GM04504 (cell line): ENCODE results near the gene P2RX5.
A peak's percentile ranks its signal among the peaks of the same experiment; 100 is the strongest.

Experiments used
- DNase-seq: peaks from one replicate; pipeline ENCODE4 v3.0.0-alpha.2; 2012; ENCODE audit warnings: low read depth

Gene P2RX5

GRCh38 chr17:3656755-3657587 lies 39.0 kb downstream of the P2RX5 start:
- DNase-seq = no peak

- no peak for DNase-seq
Measured at GRCh38 chr17:3656353-3656752, 39.6 kb downstream of the P2RX5 start.

GRCh38 chr17:3655766-3656165 lies 40.2 kb downstream of the P2RX5 start:
- DNase-seq = no peak

- no peak for DNase-seq
Measured at GRCh38 chr17:3647769-3648555, 48.0 kb downstream of the P2RX5 start.

GRCh38 chr17:3647251-3647650 lies 48.7 kb downstream of the P2RX5 start:
- no peak for DNase-seq

- DNase-seq = no peak
Measured at GRCh38 chr17:3645310-3645709, 50.6 kb downstream of the P2RX5 start.

- no peak for DNase-seq
Measured at GRCh38 chr17:3643889-3644349, 52.0 kb downstream of the P2RX5 start.

- DNase-seq = no peak
Measured at GRCh38 chr17:3641717-3642486, 54.1 kb downstream of the P2RX5 start.

- no peak for DNase-seq
Measured at GRCh38 chr17:3641014-3641413, 54.9 kb downstream of the P2RX5 start.

GRCh38 chr17:3639981-3640596 lies 55.9 kb downstream of the P2RX5 start:
- peak; percentile 19 for DNase-seq

GRCh38 chr17:3636908-3637373 lies 59.0 kb downstream of the P2RX5 start:
- DNase-seq = no peak

- peak; percentile 87 for DNase-seq
Measured at GRCh38 chr17:3636154-3636907, 59.6 kb downstream of the P2RX5 start, which contains the start of the genes CTNS and SHPK. CTNS (plus strand) TSS chr17:3636760; CDS start chr17:3640207, 3,447 bp downstream. SHPK (minus strand) TSS chr17:3636250; CDS start chr17:3636219, 31 bp downstream.

- no peak for DNase-seq
Measured at GRCh38 chr17:3635474-3636153, 60.3 kb downstream of the P2RX5 start.

GRCh38 chr17:3632287-3632686 lies 63.7 kb downstream of the P2RX5 start:
- DNase-seq = no peak

- no peak for DNase-seq
Measured at GRCh38 chr17:3630781-3631180, 65.2 kb downstream of the P2RX5 start.

GRCh38 chr17:3627769-3628167 lies 68.2 kb downstream of the P2RX5 start:
- no peak for DNase-seq

GRCh38 chr17:3626831-3627768 lies 68.9 kb downstream of the P2RX5 start:
- no peak for DNase-seq
